Measurements from ENCODE around the gene BAZ1B.

DNA sequence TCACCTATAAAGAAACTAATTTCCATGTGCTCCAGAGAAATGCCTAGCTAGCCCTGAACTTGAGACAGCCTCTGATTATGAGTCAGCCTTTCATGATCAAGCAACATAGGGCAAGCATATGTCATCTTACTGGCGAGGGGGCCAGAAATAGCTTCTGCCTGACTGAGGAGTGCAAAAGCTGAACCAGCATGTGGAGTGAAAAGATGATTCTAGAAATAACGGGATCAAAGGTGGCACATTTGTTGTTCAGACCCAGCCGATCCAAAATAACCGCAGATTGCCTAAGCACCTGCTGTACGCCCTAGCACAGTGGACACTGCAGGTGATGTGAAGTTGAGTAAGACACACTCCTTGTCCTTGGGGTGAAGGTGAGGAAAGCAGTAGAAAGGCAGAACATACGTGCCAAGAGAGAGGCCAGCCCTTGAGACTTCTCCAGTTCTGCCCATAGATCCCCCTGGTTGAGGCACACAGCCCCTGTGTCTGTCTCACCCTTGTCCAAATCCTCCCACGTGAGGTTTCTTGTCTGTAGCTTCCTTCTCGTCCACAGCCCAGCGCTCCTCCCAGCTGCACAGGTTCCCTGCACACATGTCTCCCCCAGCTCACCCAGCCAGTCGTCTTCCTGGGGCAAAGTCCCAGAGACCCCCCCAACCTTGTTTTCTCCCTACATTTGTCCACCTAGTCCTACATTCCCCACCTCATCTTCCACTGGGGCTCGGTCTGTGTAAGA is 38.2 kb upstream of the BAZ1B start:
- TF ChIP-seq, protein P1, sequence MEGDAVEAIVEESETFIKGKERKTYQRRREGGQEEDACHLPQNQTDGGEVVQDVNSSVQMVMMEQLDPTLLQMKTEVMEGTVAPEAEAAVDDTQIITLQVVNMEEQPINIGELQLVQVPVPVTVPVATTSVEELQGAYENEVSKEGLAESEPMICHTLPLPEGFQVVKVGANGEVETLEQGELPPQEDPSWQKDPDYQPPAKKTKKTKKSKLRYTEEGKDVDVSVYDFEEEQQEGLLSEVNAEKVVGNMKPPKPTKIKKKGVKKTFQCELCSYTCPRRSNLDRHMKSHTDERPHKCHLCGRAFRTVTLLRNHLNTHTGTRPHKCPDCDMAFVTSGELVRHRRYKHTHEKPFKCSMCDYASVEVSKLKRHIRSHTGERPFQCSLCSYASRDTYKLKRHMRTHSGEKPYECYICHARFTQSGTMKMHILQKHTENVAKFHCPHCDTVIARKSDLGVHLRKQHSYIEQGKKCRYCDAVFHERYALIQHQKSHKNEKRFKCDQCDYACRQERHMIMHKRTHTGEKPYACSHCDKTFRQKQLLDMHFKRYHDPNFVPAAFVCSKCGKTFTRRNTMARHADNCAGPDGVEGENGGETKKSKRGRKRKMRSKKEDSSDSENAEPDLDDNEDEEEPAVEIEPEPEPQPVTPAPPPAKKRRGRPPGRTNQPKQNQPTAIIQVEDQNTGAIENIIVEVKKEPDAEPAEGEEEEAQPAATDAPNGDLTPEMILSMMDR (IDR thresholded peaks at IDR 0.05): no peak
- no peak for TF ChIP-seq POLR2AphosphoS5 (IDR thresholded peaks at IDR 0.05; ENCODE audit: low read depth, low read length)
